Superior temporal gyrus (tissue), 1 donor: Measurements from ENCODE around the gene CTNNBL1.

Experiments used
- DNase-seq: peaks from one replicate; pipeline ENCODE4 v3.0.0-alpha.2; 2016; ENCODE audit errors: extremely low spot score

Gene CTNNBL1

GRCh38 chr20:37915800-37916570 is 222.2 kb downstream of the CTNNBL1 start:
- DNase-seq = no peak

- no peak for DNase-seq
Measured at GRCh38 chr20:37917461-37917860, 223.6 kb downstream of the CTNNBL1 start.

DNA sequence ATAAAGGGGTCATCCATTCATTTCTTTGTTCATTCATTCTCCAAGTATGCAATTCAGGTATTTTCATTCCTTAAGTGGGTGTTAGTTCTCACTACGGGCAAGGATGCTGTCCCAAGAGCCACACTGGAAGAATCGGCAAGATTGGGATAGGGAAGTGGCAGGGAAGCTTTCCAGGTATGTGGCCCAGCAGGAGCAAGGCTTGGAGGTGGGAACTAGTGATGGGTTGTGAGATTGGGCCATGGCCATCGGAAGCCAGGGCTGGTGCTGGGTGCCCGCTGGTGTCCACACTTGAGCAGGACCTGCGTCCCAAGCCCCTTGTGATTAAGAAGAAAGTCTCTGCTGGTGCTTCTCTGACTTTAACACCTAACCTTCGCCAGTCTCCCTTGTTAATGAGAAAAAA is 224.2 kb downstream of the CTNNBL1 start:
- no peak for DNase-seq

- DNase-seq = no peak
Measured at GRCh38 chr20:37919389-37920040, 225.7 kb downstream of the CTNNBL1 start.

DNA sequence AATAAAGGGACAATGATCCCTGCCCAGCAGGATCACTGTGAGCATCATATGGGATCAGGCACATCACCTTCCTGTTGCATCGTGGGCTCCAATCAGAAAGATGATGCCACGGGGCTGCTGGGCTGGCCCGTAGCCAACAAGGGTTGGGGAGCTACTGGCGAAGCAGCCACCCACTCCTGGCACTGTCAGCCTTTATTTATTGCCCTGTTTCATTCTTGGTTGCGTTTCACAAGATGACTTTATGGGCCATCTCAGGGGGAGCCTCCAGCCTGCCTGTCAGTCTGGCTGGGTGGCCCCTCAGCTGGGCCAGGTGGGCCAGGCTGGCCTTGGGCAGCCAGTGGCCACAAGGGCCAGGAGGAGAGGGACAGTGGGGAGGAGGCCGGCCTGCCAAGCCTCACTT is 226.4 kb downstream of the CTNNBL1 start:
- DNase-seq = no peak

- no peak for DNase-seq
Measured at GRCh38 chr20:37920679-37921322, 227.0 kb downstream of the CTNNBL1 start.

- no peak for DNase-seq
Measured at GRCh38 chr20:37921341-37921929, 227.6 kb downstream of the CTNNBL1 start.
